Measurements from ENCODE around the gene CTNNAL1.
A peak's percentile ranks its signal among the peaks of the same experiment; 100 is the strongest.
"Not testable (repeated sequence)": the region's sequence is repeated elsewhere in the genome, so short reads cannot be mapped to it uniquely, and the experiment has no call there.

Gene CTNNAL1

DNA sequence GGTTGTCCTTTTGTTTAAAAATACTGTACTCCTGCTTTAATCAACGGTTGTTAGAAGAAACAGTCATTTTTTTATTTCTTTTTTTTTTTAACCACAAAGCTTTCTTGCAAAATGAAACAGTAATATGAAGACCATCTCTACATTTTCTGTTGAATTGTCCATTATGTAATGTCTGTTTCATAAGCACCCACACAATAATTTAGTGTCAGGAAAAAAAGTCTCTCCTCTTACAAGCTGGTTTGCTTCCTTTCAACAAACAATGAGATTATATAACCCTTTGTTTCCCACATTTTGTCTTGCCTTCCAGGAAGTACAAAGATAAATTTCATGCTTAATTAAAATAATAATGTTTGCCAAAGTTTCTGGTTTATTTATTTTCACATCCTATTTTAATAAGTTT is 16.7 kb downstream of the CTNNAL1 start:
- no peak for DNase-seq (ENCODE audit: extremely low spot score, insufficient read length, low read depth)
- FAIRE-seq: no peak

DNA sequence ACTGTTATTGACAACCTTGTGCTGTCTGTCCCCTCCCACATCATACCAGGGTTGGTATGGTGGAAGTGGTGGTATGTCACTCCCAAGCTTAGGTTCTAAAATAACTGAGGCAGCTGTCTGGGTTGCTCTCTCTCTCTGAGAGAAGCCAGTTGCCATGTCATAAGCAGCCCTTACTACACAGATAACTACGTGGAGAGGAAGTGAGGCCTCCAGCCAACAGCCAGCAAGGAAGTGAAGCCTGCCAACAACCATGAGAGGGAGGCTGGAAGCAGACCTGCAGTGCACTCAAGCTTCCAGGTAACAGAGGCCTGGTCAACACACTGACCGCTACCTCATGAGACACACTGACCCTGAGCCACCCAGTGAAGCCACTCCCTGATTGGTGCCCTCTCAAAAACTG is 18.6 kb downstream of the CTNNAL1 start:
- DNase-seq (ENCODE audit: extremely low spot score, insufficient read length, low read depth) (no peak), FAIRE-seq (peak; percentile 55)

DNA sequence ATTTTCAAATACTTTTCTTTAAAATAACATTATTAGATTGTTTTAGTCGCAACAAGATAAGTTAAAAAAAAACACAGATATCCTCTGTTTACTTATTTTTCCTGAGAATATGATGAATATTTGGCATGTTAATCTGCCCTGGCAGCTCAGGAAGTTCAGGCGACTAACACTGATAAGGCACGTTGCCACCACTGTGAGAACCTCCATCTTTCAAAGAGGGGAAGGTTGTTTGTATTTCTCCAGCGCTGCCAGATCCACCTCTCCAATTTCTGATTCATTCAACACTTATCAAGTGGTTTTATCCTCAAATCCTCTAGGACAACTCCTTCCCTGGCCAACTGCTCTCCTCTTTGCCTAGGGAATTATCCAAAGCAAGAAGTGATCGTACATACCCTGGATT is 21.8 kb downstream of the CTNNAL1 start:
- FAIRE-seq (no peak), DNase-seq (ENCODE audit: extremely low spot score, insufficient read length, low read depth) (no peak)

DNA sequence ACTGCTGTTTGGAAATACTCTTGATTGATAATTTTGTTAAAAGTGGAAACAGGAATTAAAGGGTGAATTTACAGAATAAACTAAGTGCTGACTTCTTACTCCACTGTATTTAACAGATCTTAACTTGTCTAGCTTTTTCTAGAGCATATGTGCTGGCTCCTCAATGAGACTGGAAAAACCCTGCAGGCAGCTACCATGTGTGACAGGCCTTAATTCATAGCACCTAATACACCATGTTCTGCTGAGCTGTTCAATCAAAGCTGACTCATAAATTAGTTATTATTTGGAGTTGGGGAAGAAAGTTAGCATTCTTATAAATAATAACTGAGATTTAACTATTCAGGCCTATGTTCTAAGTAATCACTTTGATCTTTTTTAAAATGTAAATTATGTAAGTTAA is 29.4 kb downstream of the CTNNAL1 start:
- FAIRE-seq (no peak), DNase-seq (ENCODE audit: extremely low spot score, insufficient read length, low read depth) (no peak)

DNA sequence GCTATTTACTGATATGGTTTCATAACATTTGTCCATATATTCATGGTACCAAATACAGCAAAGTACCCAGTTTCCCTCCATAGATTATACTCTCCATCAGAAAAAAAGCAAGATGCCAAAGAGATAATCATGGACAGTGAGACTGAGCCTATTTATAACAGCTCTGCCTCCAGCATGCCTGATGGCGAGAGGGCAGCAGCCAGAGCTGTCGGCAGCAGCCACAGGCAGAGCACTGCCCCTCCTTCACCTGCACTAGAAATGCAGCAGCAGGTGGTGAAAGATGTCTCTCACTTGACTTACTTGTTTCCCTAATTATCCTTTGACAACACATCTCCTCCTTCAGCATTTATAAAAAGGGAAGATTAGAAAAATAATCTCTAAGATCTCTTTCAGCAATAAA is 32.4 kb downstream of the CTNNAL1 start:
- no peak for FAIRE-seq
- DNase-seq (ENCODE audit: extremely low spot score, insufficient read length, low read depth): no peak

DNA sequence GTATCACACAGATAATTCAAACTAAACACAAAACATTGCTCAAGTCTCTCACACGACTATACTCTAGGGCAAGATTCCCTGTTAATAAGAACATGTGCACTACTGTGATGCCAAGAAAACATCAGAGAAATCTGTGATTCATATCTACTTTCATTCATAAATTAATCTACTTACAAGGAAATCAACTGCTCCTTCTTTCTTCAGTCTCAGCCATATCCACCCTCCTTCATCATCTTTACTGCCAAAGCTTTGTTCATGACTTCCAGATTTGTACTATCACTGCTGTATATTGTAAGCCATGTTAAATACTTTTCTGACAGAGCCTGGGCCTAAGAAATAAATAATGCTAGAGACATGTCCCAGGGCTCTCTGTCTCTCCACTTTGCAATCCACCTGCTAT is 35.1 kb downstream of the CTNNAL1 start:
- FAIRE-seq (no peak), DNase-seq (ENCODE audit: extremely low spot score, insufficient read length, low read depth) (no peak)

DNA sequence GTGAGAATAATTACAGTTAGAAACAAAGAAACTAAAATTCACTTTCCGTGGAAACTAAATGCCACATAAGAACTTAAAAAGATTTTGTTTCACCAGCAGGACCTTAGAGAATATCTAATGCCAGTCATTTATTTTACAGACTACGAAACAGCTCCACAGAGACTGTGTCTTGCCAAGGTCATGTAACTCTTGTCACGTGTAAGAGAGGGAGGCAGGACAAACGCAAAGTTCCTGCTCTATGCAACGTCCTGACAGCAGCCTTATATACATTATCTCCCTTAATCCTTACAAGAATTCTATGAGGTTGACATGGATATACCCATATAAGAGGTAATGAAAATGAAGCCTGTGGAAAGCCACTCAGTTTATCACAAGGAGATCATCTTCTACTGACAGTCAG is 39.4 kb downstream of the CTNNAL1 start:
- FAIRE-seq (no peak), DNase-seq (ENCODE audit: extremely low spot score, insufficient read length, low read depth) (no peak)

DNA sequence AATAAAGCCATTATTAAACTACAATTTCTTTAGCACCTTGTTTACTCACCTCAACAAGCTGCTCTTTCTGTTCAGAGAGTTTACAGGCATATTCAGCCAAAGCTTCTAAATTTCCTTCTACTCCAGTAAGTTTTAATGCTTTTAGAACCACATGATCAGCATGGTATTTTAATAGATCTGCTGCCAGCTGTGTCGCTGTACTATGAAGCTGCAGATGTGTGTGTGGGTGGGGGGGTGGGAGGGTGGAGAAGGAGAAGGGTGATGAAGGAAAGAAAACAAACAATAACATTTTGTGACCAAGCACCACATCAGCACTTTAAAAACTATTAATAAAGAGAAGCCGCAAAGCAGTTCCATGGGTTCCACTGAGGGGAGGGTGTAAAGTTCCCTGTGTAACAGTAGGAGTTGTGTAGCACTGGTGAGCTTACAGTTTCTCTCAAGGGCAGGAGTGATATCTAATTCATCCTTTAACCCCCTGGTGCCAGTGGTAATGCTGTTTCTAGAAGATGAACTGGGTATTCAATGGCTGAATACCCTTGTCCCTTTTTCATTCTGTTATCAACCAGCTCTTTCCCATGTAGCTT is 40.6 kb downstream of the CTNNAL1 start:
- DNase-seq (ENCODE audit: extremely low spot score, insufficient read length, low read depth): no peak
- FAIRE-seq: no peak

DNA sequence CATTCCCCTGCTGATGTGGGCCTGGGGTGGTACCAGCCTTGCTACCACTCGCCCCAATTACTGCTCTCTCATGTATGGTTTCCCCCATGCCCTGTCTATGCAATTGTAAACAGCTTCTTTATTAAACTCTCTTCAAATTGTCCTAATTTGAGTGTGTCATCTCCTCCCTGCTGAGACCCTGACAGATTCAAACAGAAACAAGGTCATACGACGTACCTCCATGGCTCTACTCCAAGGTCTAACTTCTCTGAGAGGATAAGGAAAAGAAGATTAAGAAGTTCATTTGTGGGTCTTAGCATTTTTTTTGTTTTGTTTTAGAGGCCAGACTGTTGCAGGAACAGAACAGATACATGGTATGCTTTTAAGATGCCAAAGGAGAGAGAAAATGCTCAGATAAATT is 41.1 kb downstream of the CTNNAL1 start:
- no peak for FAIRE-seq
- DNase-seq (ENCODE audit: extremely low spot score, insufficient read length, low read depth): no peak

DNA sequence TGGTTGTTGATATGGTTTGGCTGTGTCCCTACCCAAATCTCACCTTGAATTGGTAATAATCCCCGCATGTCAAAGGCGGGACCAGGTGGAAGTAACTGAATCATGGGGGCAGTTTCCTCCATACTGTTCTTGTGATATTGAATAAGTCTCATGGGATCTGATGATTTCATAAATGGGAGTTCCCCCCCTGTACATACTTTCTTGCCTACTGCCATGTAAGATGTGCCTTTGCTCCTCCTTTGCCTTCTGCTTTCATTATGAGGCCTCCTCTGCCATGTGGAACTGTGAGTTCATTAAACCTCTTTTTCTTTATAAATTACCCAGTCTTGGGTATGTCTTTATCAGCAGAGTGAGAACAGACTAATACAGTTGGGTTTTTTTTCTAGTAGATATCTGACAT is 41.9 kb downstream of the CTNNAL1 start:
- FAIRE-seq; DNase-seq (ENCODE audit: extremely low spot score, insufficient read length, low read depth): not testable (repeated sequence)

DNA sequence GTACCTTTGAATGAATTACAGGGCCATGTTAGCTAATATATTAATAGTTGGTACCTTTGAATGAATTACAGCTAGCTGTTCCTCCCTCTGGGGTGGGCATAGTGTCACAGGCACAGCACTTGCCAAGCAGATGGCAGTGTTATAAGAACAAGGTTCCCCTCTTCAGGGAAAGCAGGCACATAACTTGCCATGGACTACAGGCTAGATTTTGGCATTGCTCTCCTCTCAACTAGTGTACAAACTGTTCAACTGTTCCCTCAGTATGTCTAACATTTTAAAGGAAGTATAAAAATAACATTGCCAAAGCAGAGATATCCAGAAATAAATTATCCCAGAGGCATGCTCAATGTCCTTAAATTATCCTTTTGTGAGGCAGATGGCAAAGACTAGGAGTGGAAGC is 45.4 kb downstream of the CTNNAL1 start:
- FAIRE-seq (no peak), DNase-seq (ENCODE audit: extremely low spot score, insufficient read length, low read depth) (no peak)

DNA sequence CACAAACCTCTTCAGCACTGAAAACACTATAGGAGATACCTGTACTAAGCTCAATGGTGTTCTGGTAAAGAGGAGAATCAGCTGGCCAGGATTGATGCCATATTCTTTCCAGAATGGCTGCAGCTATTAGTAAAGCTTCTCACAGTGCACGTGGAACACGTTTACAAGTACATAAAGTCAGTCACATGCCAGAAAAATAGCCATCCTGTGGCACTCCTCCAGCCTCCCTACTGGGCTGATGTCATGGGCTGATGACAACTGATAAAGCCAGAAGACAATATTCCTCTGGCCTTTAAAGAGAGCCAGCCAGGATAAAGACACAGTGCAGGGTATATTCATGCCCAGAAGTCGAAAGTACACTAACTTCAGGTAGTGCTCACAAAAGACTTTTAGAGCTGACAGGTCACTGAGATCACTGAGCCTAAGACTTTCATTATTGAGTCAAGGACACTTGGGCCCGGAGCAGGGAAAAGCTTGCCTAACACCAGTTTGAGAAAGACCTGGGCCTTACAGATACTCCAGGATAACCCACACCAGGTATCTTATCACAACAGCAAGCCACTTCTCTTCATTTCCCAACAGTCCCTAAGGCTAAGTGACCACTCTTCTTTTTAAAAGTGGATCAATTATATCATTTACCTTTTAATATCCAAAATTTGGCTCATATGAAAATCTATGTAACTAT is 49.7 kb downstream of the CTNNAL1 start:
- FAIRE-seq: no peak
- no peak for DNase-seq (ENCODE audit: extremely low spot score, insufficient read length, low read depth)

DNA sequence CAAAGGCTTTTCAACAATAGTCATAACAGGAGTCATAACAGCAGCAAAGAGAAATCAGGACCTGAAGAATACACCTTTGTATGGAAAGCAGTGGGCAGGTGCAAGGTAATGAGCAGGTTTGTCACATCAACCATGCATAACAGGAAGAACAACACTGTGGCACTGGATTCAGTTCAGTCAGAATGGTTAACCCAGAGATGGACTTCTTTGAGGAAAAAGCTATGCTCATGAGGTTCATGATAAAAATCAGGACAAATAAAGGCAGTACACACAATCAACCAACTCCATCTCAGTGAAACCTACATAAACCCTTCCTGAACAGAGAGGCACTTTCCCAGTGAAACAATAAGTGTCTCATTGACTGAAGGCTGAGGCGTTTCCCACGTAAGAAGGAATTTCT is 52.1 kb downstream of the CTNNAL1 start:
- DNase-seq (ENCODE audit: extremely low spot score, insufficient read length, low read depth): no peak
- no peak for FAIRE-seq

DNA sequence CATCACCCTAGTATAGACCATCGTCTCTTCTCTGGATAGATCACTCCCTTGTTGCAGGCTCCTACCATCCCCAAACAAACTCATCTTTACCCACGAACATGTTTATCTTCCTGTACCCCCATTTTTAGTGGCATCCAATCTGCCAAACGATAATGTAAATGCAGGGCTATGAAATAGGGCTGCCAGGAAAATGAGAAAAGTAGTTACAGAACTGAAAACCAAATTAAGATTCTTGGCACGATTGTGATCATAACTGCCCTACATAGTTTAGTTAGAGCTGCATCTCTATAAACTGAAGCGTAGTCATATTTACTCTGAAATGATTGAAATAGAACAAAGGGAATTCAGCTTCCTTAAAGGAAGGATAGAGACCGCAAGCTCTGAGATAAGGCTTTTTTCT is 53.0 kb downstream of the CTNNAL1 start:
- no peak for FAIRE-seq
- no peak for DNase-seq (ENCODE audit: extremely low spot score, insufficient read length, low read depth)

DNA sequence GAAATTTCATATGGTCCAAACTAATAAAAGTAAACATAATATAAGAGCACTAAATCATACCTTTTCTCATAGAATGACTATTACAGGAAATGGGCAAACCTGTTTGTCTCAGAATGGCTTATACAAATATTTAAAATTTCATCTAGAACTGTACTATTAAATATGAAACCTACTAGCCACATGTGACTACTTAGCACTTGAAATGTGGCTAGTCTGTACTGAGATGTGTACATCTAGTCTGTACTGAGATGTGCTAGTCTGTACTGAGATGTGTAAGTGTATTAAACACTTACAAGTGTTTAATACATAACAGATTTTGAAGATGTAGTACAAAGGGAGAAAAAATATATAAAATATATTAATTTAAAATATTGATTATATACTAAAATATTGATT is 56.7 kb downstream of the CTNNAL1 start:
- FAIRE-seq (no peak), DNase-seq (ENCODE audit: extremely low spot score, insufficient read length, low read depth) (no peak)

DNA sequence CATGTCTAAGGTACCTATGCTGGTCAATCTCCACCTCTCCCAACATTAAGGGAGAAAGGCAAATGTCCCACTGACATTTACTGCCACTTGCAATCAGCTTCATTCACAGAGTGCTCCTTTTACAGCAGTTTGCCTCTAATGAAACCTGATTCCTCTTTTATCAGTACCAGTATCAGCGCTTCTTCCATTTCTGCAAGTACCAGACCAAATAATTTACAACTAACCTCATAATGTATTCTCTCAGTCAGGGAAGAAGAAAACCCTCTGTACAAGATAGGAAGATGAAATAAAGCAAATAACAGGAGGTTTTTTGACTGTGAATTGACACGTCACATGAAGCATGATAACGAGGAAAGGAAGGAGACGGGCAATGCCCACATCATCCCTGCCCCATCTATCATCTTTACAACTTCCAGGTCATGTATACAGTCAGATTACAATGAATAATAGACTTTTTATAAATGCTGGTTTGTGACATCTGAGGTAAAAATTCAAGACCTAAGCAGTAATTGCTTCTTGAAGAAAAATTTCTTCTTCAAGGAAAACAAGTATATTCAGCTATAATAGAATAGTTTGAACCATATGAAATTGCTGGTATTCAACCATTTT is 57.2 kb downstream of the CTNNAL1 start:
- no peak for FAIRE-seq

DNA sequence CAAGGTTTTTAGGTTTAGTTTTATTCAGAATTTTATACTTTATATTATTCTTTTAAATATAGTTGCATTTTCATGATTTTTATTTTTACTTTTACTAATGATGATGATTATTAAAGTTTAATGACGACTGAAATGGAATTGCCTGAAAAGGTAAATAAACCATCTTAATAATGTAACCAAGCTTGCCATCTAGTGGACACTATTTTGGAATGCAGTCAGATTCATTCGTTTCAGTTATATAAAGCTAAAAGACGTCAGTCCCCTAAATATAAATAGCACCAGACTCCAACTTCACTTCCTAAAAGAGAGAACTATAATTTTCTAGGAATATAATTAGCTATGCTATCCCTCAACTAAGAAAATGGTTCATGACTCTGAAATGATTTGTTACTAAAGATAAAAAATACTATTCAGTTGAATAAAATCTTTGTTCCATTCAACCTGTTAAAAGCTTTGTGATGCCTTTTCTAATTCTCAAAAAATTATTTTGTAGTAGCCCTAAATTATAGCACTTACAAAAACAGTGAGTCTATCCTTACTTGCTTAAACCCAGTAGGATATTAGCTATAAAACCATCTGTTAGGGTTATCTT is 59.2 kb downstream of the CTNNAL1 start:
- DNase-seq (ENCODE audit: extremely low spot score, insufficient read length, low read depth): peak; percentile 12
- peak; percentile 33 for FAIRE-seq

More for the DNA sequence above, 57.2 kb downstream of the CTNNAL1 start:
- DNase-seq (ENCODE audit: extremely low spot score, insufficient read length, low read depth): no peak

DNA sequence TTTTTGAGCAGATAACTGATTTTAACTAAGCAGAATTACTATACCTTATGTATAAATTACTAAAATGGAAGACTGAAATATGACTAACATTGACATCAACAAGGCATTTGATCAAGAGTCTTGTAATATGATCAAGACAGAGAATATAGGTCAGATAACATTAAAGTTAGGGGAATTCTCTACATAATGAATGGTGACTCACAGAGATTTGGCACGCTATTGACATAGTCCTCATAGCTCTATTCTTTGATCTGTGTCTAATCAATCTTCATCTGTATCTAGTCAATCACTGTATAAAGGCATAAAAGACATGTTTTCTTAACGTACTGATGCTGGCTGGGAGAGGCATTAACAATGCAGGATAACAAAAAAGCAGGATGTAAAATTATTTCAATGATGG is 61.7 kb downstream of the CTNNAL1 start:
- no peak for FAIRE-seq
- DNase-seq (ENCODE audit: extremely low spot score, insufficient read length, low read depth): no peak

DNA sequence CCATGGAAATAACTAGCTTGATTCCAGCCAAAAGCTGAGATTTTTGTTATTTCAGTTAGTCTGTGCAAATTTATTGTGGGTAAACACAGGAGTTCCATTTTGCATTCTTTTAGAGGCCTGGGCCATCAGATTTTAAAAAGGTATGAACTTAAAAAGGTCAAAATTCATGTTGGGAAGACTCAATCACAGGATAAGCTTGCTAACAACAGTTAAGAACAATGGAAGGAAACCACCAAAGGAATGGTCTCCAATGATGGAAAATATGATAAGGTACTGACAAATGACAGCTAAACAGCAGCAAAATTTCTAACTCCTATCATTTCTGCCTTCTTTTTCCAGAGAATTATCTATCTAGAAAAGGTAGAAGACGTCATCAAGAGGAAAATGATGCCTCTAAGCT is 63.1 kb downstream of the CTNNAL1 start:
- no peak for DNase-seq (ENCODE audit: extremely low spot score, insufficient read length, low read depth)
- no peak for FAIRE-seq

DNA sequence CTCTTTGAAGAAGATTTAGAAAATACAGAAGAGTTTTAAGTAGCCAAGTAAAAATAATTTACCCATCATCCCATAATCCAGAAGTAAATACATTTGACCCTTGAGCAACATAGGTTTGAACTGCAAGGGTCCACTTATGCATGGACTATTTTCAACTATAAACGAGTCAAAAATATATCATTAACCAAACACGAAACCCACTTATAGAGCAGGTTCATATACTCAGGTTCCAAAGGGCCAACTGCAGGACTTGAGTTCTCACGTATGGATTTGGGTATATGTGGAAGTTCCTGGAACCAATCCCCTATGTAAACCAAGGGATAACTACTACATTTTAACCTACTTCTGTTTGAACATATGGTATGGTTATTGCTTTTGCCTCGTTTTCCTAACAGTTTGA is 73.3 kb downstream of the CTNNAL1 start:
- DNase-seq (ENCODE audit: extremely low spot score, insufficient read length, low read depth): no peak
- no peak for FAIRE-seq

DNA sequence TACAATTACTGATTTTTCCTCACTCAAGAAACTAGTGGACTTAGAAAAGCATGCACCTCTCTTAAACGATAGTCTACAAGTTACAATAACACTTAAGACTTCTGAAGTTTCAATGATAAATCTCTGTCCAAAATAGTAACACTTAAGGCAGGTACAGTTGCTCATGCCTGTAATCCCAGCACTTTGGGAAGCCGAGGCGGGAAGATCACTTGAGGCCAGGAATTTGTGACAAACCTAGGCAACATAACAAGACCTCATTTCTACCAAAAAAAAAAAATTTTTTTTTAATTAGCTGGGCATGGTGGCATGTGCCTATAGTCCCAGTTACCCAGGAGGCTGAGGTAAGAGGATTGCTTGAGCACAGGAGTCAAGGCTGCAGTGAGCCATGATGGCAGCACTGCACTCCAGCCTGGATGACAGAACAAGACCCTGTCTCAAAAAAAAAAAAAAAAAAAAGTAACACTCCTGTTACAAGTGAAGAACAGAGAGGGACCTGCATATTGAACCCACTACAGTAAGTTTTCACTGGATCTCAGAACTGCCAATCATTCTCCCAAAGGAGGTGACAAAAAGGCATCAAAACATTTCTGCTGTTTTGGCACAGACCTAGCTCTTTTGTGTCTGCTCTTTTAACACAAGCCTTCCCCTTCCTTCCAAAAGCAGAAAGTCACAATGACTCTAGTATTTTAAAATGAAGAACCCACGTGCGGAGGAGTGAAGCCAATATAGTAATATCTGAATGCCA is 75.6 kb downstream of the CTNNAL1 start:
- FAIRE-seq (no peak), DNase-seq (ENCODE audit: extremely low spot score, insufficient read length, low read depth) (no peak)
